Raji (cell line): Measurements from ENCODE around the gene LPCAT3.

ENCODE experiments used
- POLR2A ChIP-seq: IDR thresholded peaks from 2 replicates; pipeline ENCODE4 v1.6.1; 2011; ENCODE audit warnings: low read depth, low read length, control low read depth; ENCODE audit not compliant: insufficient read depth

Gene LPCAT3

GRCh38 chr12:7042842-7043241 lies 24.6 kb upstream of the LPCAT3 start:
- no peak for TF ChIP-seq POLR2A

DNA sequence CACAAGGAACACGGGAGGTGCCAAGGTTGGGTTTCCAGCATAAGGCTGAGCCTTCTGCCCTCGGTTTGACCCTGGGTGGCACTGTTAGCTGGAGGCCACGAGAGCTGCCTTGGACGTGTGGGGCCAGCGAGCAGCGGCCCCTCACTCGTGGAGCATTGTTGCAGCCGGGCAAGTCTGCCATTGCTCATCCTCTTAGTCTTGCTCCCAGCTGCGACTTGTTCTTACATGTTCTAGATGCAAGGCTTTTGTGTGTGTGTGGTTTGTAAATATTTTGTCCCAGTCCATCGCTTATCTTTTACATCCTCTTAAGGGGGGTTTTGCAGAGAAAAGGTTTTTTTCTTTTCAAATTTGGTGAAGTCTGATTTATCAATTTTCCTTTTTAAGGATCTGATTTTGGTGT lies 21.1 kb upstream of the LPCAT3 start:
- no peak for TF ChIP-seq POLR2A

DNA sequence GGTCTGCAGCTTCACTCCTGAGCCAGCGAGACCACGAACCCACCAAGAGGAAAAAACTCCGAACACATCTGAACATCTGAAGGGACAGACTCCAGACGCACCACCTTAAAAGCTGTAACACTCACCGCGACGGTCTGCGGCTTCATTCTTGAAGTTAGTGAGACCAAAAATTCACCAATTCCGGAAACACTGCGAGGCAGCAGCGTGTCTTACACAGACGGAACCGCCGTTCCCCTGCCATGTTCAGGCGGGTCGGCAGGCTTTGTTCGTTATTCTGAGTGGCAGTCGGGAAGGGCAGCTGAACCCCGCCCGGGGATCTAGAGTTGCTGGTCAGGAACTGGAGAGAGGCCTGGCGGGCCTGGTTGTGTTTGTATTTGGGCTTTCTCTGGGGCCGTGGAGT lies 20.3 kb upstream of the LPCAT3 start:
- no peak for TF ChIP-seq POLR2A

DNA sequence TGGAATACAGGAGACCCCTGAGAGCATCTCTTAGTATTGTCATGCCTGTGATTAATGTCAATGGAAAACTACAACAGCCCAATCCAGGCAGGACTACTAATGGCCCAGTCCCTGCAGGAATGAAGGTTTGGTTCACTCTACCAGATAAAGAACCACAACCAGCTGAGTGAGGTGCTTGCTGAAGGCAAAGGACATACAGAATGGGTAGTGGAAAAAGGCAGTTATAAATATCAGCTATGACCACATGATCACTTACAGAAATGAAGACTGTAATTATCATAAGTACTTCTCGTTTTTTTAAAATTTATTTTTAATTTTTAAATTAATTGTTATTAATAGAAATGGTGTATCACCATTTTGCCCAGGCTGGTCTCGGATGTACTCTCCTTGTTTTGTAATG lies 17.2 kb upstream of the LPCAT3 start:
- no peak for TF ChIP-seq POLR2A

- no peak for TF ChIP-seq POLR2A
Measured at GRCh38 chr12:7034464-7034863, 16.2 kb upstream of the LPCAT3 start.

GRCh38 chr12:7032990-7033389 lies 14.7 kb upstream of the LPCAT3 start:
- no peak for TF ChIP-seq POLR2A

- no peak for TF ChIP-seq POLR2A
Measured at GRCh38 chr12:7031306-7031705, 13.0 kb upstream of the LPCAT3 start.

- TF ChIP-seq POLR2A, result no peak
Measured at GRCh38 chr12:7026854-7027253, 8.6 kb upstream of the LPCAT3 start.

DNA sequence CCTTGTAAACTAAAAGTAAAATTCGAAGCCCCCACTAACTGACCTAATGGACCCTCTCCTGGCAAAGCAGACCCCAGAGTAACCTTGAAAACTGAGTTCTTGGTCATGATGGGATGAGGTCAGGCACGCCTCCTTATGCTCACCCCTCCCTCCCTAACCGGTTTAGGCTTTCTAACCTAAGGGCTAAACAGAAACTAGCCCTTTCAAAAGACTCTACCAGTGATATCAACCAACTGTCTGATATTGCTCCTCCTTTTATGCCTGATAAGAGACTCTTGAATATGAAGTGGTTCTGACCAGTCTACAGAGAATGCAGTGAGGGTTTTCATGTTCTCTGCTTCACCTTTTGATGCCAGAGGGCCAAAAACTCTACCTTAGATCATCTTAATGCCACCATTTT lies 4.8 kb upstream of the LPCAT3 start:
- no peak for TF ChIP-seq POLR2A

DNA sequence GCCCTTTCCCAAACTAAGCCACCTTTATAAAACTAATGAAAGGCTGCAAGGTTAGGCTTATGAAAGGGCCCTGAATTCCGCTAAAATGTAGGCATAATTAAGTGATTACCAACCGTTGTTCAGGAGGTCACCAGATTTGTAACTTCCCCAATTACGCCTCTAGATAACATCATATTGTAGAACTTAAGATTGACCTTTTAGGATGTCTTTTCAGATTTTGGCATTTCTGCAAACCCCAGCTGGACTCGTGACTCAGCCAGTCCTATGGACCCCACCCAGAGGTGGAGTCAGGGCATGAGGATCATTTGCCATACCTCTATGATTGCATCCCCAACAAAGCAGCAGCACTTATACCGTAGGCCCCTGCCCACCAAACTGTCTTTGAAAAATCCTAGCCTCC lies 3.7 kb upstream of the LPCAT3 start:
- no peak for TF ChIP-seq POLR2A

DNA sequence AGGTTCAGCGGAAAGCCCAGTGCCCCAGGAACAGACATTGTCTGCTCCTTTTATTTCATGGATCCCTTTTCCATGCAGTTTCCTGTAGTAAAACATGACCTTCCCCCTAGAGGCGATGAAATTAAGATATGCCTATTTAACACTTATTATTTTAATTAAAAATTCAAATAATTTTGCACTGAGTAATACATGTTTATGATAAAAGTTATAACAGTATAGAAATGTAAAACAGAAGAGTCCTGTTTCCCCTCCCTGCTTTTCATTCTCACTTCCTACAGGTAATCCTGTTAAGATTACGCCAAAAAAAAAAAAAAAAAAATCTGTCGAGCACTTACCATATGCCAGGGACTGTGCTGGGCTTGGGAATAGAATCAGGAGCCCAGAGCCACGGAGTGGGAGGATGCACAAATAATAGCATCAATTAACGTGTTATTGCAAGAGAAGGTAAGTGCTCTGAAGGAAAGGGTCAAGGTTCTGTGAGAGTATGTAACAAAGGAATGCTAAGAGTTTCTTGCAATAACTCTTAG lies 830 bp upstream of the LPCAT3 start:
- no peak for TF ChIP-seq POLR2A

GRCh38 chr12:7017870-7018349 lies 366 bp downstream of the LPCAT3 start:
- TF ChIP-seq POLR2A, result no peak

DNA sequence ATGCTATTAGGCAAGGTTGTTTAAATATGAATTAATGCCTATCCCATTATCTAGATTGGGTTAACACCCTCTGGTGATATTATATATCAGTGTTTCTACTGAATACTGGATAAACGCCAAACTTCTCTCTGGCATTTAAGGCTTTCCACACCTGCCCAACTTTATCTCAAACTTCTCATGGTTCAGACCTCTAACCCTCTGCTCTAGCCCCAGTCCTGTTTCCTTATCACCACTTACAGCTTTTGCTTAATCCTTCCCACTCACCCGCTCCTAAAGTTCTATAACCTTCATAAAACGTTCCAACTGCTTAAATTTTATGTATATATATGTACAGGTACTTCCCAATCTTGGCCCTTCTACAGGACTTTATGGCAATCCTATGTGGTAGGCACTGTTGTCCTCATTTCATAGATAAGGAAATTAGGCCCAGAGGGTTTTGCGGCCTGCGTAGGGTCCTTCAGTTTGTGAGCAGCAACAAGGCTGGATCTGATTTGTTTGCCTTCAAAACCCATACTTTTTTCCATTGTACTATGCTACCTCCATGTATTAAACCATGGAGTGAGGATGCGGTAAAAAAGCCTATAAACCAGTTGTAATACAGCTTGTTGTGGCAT lies 1.2 kb downstream of the LPCAT3 start:
- no peak for TF ChIP-seq POLR2A

DNA sequence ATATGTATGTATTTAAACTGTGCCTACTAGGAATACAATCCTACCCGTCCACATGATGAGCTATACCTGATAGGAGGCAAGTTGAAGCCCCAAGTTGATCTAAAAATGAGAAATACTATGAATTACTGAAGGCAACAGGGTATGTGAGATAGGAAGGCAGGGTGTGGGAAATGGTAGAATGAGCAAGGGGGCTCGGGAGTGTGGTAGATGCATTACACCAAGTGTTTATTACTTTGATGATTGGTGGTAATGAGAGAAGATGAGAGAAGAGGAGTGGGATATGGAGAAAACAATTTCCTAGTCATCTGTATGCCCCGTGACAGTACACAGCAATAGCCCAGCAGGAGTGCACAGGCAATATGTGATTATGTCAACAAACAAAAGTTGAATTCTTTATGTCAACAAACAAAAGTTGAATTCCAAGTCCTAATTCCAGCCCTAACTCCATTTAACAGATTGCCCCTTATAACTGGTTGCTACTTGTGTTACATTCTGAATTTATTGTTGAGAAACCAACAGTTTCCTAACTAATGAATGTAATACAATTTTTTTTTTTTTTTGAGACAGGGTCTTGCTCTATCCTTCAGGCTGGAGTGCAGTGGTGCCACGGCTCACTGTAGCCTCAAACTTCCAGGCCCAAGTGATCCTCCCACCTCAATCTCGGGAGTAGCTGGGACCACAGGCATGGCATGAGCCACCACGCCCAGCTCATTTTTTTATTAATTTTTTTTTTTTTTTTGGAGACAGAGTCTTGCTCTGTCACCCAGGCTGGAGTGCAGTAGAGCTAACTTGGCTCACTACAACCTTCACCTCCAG lies 2.5 kb downstream of the LPCAT3 start:
- no peak for TF ChIP-seq POLR2A

- no peak for TF ChIP-seq POLR2A
Measured at GRCh38 chr12:7013101-7013500, 5.2 kb downstream of the LPCAT3 start.

DNA sequence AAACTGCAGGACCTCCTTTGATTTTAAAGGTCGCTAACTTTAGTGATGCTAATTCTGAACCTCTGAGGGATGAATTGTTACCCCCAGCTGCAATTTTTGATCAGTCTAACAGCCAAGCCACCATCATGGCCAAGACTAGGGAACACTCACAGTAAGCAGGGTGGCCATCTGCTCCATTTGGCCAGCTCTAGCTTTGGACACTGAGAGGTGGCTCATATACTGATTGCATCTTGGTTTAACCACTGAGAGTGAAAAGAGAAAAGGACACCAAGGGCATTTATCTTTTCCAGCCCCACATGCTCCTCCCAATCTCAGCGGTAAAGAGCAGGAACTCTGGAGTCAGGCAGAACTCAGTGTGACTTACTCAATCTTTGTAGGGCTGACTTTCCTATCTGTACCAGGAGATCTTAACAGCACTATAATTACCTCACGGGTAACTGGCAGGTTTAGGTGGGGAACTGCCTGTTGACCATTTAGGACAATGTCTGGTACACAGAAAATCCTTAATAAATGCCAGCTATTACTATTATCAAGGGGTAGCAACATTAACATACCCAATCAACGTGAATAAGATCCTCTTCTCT lies 6.2 kb downstream of the LPCAT3 start:
- no peak for TF ChIP-seq POLR2A
